Activated naive CD4-positive, alpha-beta T cell treated with anti-CD3 and anti-CD28 coated beads, Interleukin-2, amount 50 U/mL, for 24 hours (primary cell): Measurements from ENCODE around the gene TYW1B.
"Not testable (repeated sequence)": the region's sequence is repeated elsewhere in the genome, so short reads cannot be mapped to it uniquely, and the experiment has no call there.

Experiments used
- H3K27ac Mint-ChIP-seq: one replicate; pipeline ENCODE4 v1.8.0; 2021; ENCODE audit warnings: mild to moderate bottlenecking, mixed read lengths
- H3K27me3 Mint-ChIP-seq: one replicate; pipeline ENCODE4 v1.8.0; 2021; ENCODE audit warnings: mixed read lengths
- H3K36me3 Mint-ChIP-seq: one replicate; pipeline ENCODE4 v1.8.0; 2021; ENCODE audit warnings: mixed read lengths
- H3K4me1 Mint-ChIP-seq: one replicate; pipeline ENCODE4 v1.8.0; 2021; ENCODE audit warnings: mixed read lengths
- H3K4me3 Mint-ChIP-seq: one replicate; pipeline ENCODE4 v1.8.0; 2021; ENCODE audit warnings: mild to moderate bottlenecking, mixed read lengths
- H3K9me3 Mint-ChIP-seq: one replicate; pipeline ENCODE4 v1.8.0; 2021; ENCODE audit warnings: mixed read lengths

The TYW1B gene

GRCh38 chr7:72704894-72705293 is 123.1 kb downstream of the TYW1B start:
- no peaks in the 10 kb centered on the region for H3K9me3 Mint-ChIP-seq
- no peak overlapping the region for H3K4me3 Mint-ChIP-seq
- no peaks in the 10 kb centered on the region for H3K4me1 Mint-ChIP-seq
- peaks cover 22% of the 10 kb centered on the region for H3K36me3 Mint-ChIP-seq
- H3K27me3 Mint-ChIP-seq = no peaks in the 10 kb centered on the region
- no peak overlapping the region for H3K27ac Mint-ChIP-seq

- H3K27me3 Mint-ChIP-seq, H3K4me1 Mint-ChIP-seq, H3K4me3 Mint-ChIP-seq, H3K9me3 Mint-ChIP-seq, H3K27ac Mint-ChIP-seq: not testable (repeated sequence)
- H3K36me3 Mint-ChIP-seq = peaks cover 12% of the 10 kb centered on the region
Measured at GRCh38 chr7:72700548-72700947, 127.5 kb downstream of the TYW1B start.

GRCh38 chr7:72697066-72697465 is 130.9 kb downstream of the TYW1B start:
- H3K4me1 Mint-ChIP-seq, H3K27me3 Mint-ChIP-seq, H3K27ac Mint-ChIP-seq, H3K9me3 Mint-ChIP-seq, H3K4me3 Mint-ChIP-seq: not testable (repeated sequence)
- H3K36me3 Mint-ChIP-seq = peaks cover 19% of the 10 kb centered on the region

- peaks cover 19% of the 10 kb centered on the region for H3K36me3 Mint-ChIP-seq
- not testable (repeated sequence) for H3K4me3 Mint-ChIP-seq, H3K4me1 Mint-ChIP-seq, H3K27ac Mint-ChIP-seq, H3K9me3 Mint-ChIP-seq, H3K27me3 Mint-ChIP-seq
Measured at GRCh38 chr7:72696643-72697042, 131.4 kb downstream of the TYW1B start.

- H3K9me3 Mint-ChIP-seq, H3K4me3 Mint-ChIP-seq, H3K27ac Mint-ChIP-seq, H3K4me1 Mint-ChIP-seq, H3K27me3 Mint-ChIP-seq: not testable (repeated sequence)
- H3K36me3 Mint-ChIP-seq = peaks cover 16% of the 10 kb centered on the region
Measured at GRCh38 chr7:72695482-72695881, 132.5 kb downstream of the TYW1B start.

GRCh38 chr7:72691442-72691841 is 136.6 kb downstream of the TYW1B start:
- not testable (repeated sequence) for H3K4me1 Mint-ChIP-seq, H3K27me3 Mint-ChIP-seq, H3K27ac Mint-ChIP-seq

GRCh38 chr7:72690177-72690576 is 137.8 kb downstream of the TYW1B start:
- H3K4me3 Mint-ChIP-seq, H3K4me1 Mint-ChIP-seq, H3K27me3 Mint-ChIP-seq, H3K27ac Mint-ChIP-seq, H3K9me3 Mint-ChIP-seq: not testable (repeated sequence)
- peaks cover 20% of the 10 kb centered on the region for H3K36me3 Mint-ChIP-seq

More at GRCh38 chr7:72691442-72691841, 136.6 kb downstream of the TYW1B start:
- H3K4me3 Mint-ChIP-seq, H3K9me3 Mint-ChIP-seq: not testable (repeated sequence)
- H3K36me3 Mint-ChIP-seq = peaks cover 24% of the 10 kb centered on the region

GRCh38 chr7:72689344-72689743 is 138.7 kb downstream of the TYW1B start:
- H3K27me3 Mint-ChIP-seq, H3K4me3 Mint-ChIP-seq, H3K4me1 Mint-ChIP-seq, H3K9me3 Mint-ChIP-seq, H3K27ac Mint-ChIP-seq: not testable (repeated sequence)
- H3K36me3 Mint-ChIP-seq = peaks cover 16% of the 10 kb centered on the region

GRCh38 chr7:72681211-72681610 is 146.8 kb downstream of the TYW1B start:
- H3K4me3 Mint-ChIP-seq, H3K9me3 Mint-ChIP-seq, H3K27ac Mint-ChIP-seq, H3K27me3 Mint-ChIP-seq: not testable (repeated sequence)
- peaks cover 20% of the 10 kb centered on the region for H3K4me1 Mint-ChIP-seq
- peaks cover 13% of the 10 kb centered on the region for H3K36me3 Mint-ChIP-seq

GRCh38 chr7:72676880-72677279 is 151.1 kb downstream of the TYW1B start:
- H3K9me3 Mint-ChIP-seq, H3K27ac Mint-ChIP-seq, H3K27me3 Mint-ChIP-seq, H3K4me3 Mint-ChIP-seq, H3K4me1 Mint-ChIP-seq: not testable (repeated sequence)
- H3K36me3 Mint-ChIP-seq = peaks cover 14% of the 10 kb centered on the region

GRCh38 chr7:72676086-72676690 is 151.8 kb downstream of the TYW1B start:
- H3K36me3 Mint-ChIP-seq = peaks cover 14% of the 10 kb centered on the region
- not testable (repeated sequence) for H3K4me1 Mint-ChIP-seq

GRCh38 chr7:72675686-72676085 is 152.3 kb downstream of the TYW1B start:
- not testable (repeated sequence) for H3K9me3 Mint-ChIP-seq, H3K27me3 Mint-ChIP-seq, H3K27ac Mint-ChIP-seq, H3K4me3 Mint-ChIP-seq, H3K4me1 Mint-ChIP-seq
- peaks cover 14% of the 10 kb centered on the region for H3K36me3 Mint-ChIP-seq

More at GRCh38 chr7:72676086-72676690, 151.8 kb downstream of the TYW1B start:
- H3K9me3 Mint-ChIP-seq, H3K27me3 Mint-ChIP-seq, H3K4me3 Mint-ChIP-seq, H3K27ac Mint-ChIP-seq: not testable (repeated sequence)

GRCh38 chr7:72674394-72674793 is 153.6 kb downstream of the TYW1B start:
- Mint-ChIP-seq H3K9me3 (no peaks in the 10 kb centered on the region), H3K4me3 (no peak overlapping the region), H3K36me3 (peaks cover 14% of the 10 kb centered on the region), H3K4me1 (no peaks in the 10 kb centered on the region), H3K27me3 (no peaks in the 10 kb centered on the region), H3K27ac (no peak overlapping the region)

GRCh38 chr7:72670850-72671249 is 157.2 kb downstream of the TYW1B start:
- not testable (repeated sequence) for H3K4me1 Mint-ChIP-seq, H3K4me3 Mint-ChIP-seq, H3K27ac Mint-ChIP-seq, H3K9me3 Mint-ChIP-seq, H3K27me3 Mint-ChIP-seq
- H3K36me3 Mint-ChIP-seq = peaks cover 12% of the 10 kb centered on the region

- H3K36me3 Mint-ChIP-seq = peaks cover 22% of the 10 kb centered on the region
- H3K27ac Mint-ChIP-seq, H3K4me3 Mint-ChIP-seq, H3K27me3 Mint-ChIP-seq, H3K4me1 Mint-ChIP-seq, H3K9me3 Mint-ChIP-seq: not testable (repeated sequence)
Measured at GRCh38 chr7:72668435-72668834, 159.6 kb downstream of the TYW1B start.

GRCh38 chr7:72667049-72667448 is 161.0 kb downstream of the TYW1B start:
- not testable (repeated sequence) for H3K27ac Mint-ChIP-seq

GRCh38 chr7:72648574-72648973 is 179.4 kb downstream of the TYW1B start:
- not testable (repeated sequence) for H3K27me3 Mint-ChIP-seq, H3K27ac Mint-ChIP-seq, H3K9me3 Mint-ChIP-seq, H3K4me3 Mint-ChIP-seq
- Mint-ChIP-seq H3K4me1 (peaks cover 10% of the 10 kb centered on the region), H3K36me3 (peaks cover 10% of the 10 kb centered on the region)

More at GRCh38 chr7:72667049-72667448, 161.0 kb downstream of the TYW1B start:
- H3K9me3 Mint-ChIP-seq, H3K4me3 Mint-ChIP-seq, H3K4me1 Mint-ChIP-seq, H3K27me3 Mint-ChIP-seq: not testable (repeated sequence)
- peaks cover 23% of the 10 kb centered on the region for H3K36me3 Mint-ChIP-seq
